Activated naive CD4-positive, alpha-beta T cell treated with anti-CD3 and anti-CD28 coated beads, Interleukin-2, amount 10 ng/mL, durations not matched to agents 7 days and 5 days (primary cell): ENCODE measurements around the gene NFASC.

ENCODE experiments used
- CTCF ChIA-PET: fragments of 350-600 bp; sonication (Branson Sonifier 250); formaldehyde crosslinking; loops from one replicate; lab custom pipeline; 2021; ENCODE audit warnings: antibody characterized with exemption; lab: Charles Lee
- DNase-seq: peaks from one replicate; pipeline ENCODE4 v3.0.0-alpha.2; 2020
- H3K27ac Mint-ChIP-seq: one replicate; pipeline ENCODE4 v1.8.0; 2021; ENCODE audit warnings: mild to moderate bottlenecking, moderate library complexity, mixed read lengths
- H3K27me3 Mint-ChIP-seq: one replicate; pipeline ENCODE4 v1.8.0; 2021; ENCODE audit warnings: mild to moderate bottlenecking, mixed read lengths
- H3K36me3 Mint-ChIP-seq: one replicate; pipeline ENCODE4 v1.8.0; 2021; ENCODE audit warnings: mixed read lengths
- H3K4me1 Mint-ChIP-seq: one replicate; pipeline ENCODE4 v1.8.0; 2021; ENCODE audit warnings: mixed read lengths
- H3K4me3 Mint-ChIP-seq: one replicate; pipeline ENCODE4 v1.8.0; 2021; ENCODE audit warnings: mild to moderate bottlenecking, moderate library complexity, mixed read lengths
- H3K9me3 Mint-ChIP-seq: one replicate; pipeline ENCODE4 v1.8.0; 2021; ENCODE audit warnings: mixed read lengths

The NFASC gene

GRCh38 chr1:204920511-204920910 is 49.8 kb downstream of the NFASC start:
- no peaks in the 10 kb centered on the region for H3K9me3 Mint-ChIP-seq
- H3K36me3 Mint-ChIP-seq = no peaks in the 10 kb centered on the region
- H3K27me3 Mint-ChIP-seq = peaks cover 36% of the 10 kb centered on the region
- no peaks in the 10 kb centered on the region for H3K4me1 Mint-ChIP-seq
- no peak overlapping the region for H3K4me3 Mint-ChIP-seq
- DNase-seq = no peak
- CTCF ChIA-PET = no interaction called here
- no peak overlapping the region for H3K27ac Mint-ChIP-seq

- peaks cover 40% of the 10 kb centered on the region for H3K27me3 Mint-ChIP-seq
- no peaks in the 10 kb centered on the region for H3K36me3 Mint-ChIP-seq
- no peaks in the 10 kb centered on the region for H3K4me1 Mint-ChIP-seq
- no peak overlapping the region for H3K27ac Mint-ChIP-seq
- DNase-seq = no peak
- no peak overlapping the region for H3K4me3 Mint-ChIP-seq
- CTCF ChIA-PET = no interaction called here
- H3K9me3 Mint-ChIP-seq = no peaks in the 10 kb centered on the region
Observed at GRCh38 chr1:204920967-204921366, 50.3 kb downstream of the NFASC start.

DNA sequence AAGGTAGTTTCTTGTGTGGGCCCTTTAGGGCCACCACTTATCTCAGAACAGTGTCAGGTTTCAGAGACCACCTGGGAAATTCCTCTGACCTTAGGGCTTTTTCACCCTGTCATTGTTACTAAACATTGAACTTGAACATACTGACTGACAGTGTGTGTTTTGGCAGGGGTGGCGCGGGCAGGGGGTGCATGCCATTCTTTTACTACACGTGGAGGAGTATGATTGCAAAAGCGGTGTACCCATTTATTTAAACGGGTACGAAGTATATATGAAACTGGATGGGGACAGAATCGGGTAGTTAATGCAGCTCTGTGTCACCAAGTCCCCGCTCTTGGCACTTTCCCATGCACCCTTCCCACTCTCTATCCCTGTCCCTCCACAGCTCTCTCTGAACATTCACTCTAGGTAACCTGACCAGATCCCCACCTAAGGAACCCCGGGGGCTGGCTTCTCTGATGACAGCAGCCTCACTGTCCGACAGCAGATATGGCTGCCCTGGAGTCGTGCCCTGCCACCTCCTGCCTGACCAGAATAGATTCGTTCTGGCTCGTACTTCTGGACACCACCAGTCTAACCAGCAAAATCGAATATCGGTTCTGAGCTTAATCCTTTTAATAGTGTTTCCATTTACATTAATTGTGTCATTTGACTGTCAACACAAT is 51.3 kb downstream of the NFASC start:
- no peaks in the 10 kb centered on the region for H3K9me3 Mint-ChIP-seq
- CTCF ChIA-PET = no interaction called here
- H3K4me3 Mint-ChIP-seq = no peak overlapping the region
- H3K27me3 Mint-ChIP-seq = peaks cover 44% of the 10 kb centered on the region
- H3K27ac Mint-ChIP-seq = no peak overlapping the region
- DNase-seq = no peak
- H3K4me1 Mint-ChIP-seq = no peaks in the 10 kb centered on the region
- no peaks in the 10 kb centered on the region for H3K36me3 Mint-ChIP-seq

DNA sequence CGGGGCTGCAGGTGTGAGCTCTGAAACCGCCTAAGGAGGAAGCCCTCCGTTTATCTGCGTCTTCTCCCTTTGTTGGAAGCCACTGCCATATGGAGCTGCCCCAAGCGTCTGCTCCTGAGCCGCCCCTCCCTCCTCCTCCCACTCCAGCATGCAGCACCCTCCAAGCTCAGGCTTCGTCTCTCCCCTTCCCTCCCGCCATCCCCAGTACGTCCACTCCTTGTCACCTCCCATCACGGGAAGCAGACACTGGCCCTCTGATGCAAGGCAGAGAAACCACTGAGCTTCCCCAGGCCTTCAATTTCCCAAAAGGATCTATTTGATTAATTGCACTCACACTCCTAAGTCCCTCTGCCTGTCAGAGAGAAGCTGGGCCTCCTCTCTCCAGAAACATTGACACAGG is 52.5 kb downstream of the NFASC start:
- Mint-ChIP-seq H3K4me3 (no peak overlapping the region), H3K27me3 (peaks cover 54% of the 10 kb centered on the region), H3K36me3 (no peaks in the 10 kb centered on the region), H3K9me3 (no peaks in the 10 kb centered on the region), H3K4me1 (no peaks in the 10 kb centered on the region), H3K27ac (no peak overlapping the region)
- CTCF ChIA-PET = no interaction called here
- DNase-seq = no peak

GRCh38 chr1:204923626-204924012 is 53.0 kb downstream of the NFASC start:
- Mint-ChIP-seq H3K27ac (no peak overlapping the region), H3K9me3 (no peaks in the 10 kb centered on the region), H3K27me3 (peaks cover 54% of the 10 kb centered on the region), H3K4me3 (no peak overlapping the region), H3K36me3 (no peaks in the 10 kb centered on the region), H3K4me1 (no peaks in the 10 kb centered on the region)
- CTCF ChIA-PET = interaction anchor here (2.2 kb wide), 1 partner anchor 18 kb away, joined by 8 read pairs; no protein-coding TSS in a partner anchor
- no peak for DNase-seq

DNA sequence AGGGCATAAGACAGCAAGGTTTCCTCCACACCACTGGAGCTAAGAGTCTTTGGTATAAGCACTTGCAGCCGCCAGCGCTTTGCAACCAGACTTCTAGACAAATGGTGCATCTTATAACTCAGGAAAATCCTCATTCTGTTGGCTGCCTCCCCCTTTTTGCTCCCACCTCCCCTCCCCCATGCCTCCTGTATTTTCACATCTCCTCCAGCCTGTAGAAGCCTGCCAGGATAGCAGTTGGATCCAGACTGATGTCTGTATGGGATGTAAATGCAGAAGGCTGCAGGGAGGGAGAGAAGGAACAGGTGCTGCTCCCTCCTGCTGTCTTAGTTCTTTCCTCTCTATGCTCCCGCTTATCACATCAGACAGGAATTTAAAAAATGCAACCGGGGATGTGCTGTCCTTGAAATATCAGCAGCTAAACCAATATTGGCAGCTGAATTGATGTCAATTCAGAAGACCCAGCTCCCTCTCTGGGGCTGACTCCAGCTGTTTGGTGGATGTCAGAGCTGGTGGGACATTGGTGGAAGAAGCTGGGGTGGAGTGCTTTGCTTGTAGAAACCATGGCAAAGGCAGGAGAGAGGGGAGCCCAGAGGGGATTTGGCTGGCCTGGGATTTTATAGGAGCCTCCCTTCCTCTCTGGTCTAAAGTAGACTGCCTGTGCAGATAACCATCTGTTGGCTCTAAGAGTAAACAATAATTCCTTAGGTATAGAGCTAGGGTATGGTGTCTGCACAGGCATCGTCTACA is 53.5 kb downstream of the NFASC start:
- H3K27me3 Mint-ChIP-seq = peaks cover 51% of the 10 kb centered on the region
- no peaks in the 10 kb centered on the region for H3K9me3 Mint-ChIP-seq
- no peak overlapping the region for H3K27ac Mint-ChIP-seq
- H3K4me3 Mint-ChIP-seq = no peak overlapping the region
- H3K36me3 Mint-ChIP-seq = no peaks in the 10 kb centered on the region
- DNase-seq = no peak
- CTCF ChIA-PET = interaction anchor here (2.2 kb wide), 1 partner anchor 18 kb away, joined by 8 read pairs; no protein-coding TSS in a partner anchor
- no peaks in the 10 kb centered on the region for H3K4me1 Mint-ChIP-seq

GRCh38 chr1:204925701-204926100 is 55.0 kb downstream of the NFASC start:
- Mint-ChIP-seq H3K27me3 (peaks cover 46% of the 10 kb centered on the region), H3K4me3 (no peak overlapping the region), H3K4me1 (no peaks in the 10 kb centered on the region), H3K9me3 (no peaks in the 10 kb centered on the region), H3K36me3 (no peaks in the 10 kb centered on the region), H3K27ac (no peak overlapping the region)
- no peak for DNase-seq
- CTCF ChIA-PET = interaction anchor here (1.0 to 2.2 kb wide), 2 partner anchors 16 to 119 kb away, joined by 3 to 8 read pairs; no protein-coding TSS in a partner anchor

DNA sequence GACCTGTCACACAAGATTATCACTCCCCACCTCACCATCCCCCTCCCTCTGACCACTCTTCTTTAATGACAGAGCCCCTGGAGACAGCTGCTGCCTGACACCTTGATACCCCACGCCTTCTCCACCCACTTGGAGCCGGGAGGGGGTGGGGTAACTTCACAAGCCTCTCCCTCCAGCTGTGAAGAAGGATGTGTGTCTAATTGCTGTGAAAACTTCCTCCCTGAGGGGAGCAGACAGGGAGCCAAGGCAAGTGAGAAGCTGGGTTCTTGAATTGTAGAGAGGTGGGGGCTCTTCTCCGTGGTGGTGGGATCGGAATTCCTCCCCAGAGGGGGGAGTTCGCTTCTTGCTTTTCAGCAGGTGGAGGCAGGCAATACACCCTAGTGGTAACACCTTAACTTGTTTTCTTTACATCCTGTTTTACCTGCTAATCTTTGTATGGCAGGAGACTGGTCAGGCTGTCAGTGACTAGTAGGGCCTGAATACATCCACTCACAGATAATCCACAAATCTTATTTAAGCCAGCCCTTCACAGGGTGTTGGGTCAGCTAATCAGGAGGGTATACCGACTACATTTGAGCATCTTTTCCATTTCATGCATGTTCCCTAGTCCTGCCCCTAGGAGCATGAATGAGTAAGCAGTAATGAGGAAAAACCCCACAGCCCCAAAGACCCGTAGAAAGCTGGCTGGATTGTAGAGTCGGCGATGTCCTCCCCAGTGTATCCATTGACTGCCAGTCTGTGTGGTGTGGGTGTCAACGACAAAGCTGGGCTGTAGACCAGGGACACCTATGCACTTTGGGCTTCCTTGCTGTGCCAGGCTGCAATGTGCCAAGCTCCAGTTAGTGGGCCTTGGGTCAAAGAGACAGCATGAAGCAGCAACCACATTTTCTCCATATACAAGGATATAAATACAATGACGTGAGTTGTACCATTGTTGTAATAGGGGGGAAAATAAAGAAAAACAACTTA is 57.3 kb downstream of the NFASC start:
- Mint-ChIP-seq H3K9me3 (no peaks in the 10 kb centered on the region), H3K4me3 (no peak overlapping the region), H3K27ac (no peak overlapping the region), H3K27me3 (peaks cover 36% of the 10 kb centered on the region), H3K36me3 (no peaks in the 10 kb centered on the region), H3K4me1 (no peaks in the 10 kb centered on the region)
- no peak for DNase-seq
- CTCF ChIA-PET = interaction anchor here (0.8 kb wide), 1 partner anchor 134 kb away, joined by 3 read pairs; no protein-coding TSS in a partner anchor

DNA sequence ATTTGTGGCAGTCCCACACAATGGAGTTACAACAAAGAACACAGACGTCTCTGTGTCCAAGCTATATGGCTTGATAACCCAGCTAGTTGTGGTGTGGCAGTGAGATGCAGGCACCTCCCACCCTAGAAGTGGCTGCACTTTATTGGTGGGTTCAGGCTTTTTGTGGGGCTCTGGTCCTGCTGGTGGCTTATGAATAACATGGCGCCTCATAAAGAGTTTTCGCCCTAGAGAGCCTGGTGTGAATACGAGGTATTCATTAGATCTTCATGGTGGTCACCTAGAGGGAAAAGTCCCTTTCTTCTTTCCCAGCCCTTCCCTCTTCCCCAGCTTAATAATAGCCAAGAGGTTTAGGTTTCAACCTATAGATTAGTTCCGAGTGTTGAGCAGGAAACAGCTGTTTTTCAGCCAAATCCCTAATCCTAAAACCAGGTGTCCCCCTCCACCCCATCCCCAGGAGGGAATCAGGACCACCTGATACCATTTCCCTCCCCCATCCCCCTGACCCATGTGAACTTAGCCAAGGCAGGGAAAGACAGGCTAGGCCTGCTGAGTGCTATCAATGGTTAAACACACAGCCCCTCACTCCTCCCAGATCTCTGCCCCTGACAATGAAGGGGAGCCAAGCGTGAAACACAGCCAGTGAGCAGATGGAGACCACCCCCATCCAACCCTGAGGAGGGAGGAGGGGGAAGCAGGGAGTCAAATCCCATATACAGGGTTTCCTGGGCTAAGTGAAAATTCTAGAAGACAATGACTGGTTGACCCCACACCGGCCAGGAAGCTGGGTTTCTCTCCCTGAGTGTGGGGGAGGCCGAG is 58.2 kb downstream of the NFASC start:
- no peaks in the 10 kb centered on the region for H3K4me1 Mint-ChIP-seq
- CTCF ChIA-PET = interaction anchor here (0.8 kb wide), 1 partner anchor 133 kb away, joined by 3 read pairs; no protein-coding TSS in a partner anchor
- H3K9me3 Mint-ChIP-seq = no peaks in the 10 kb centered on the region
- H3K36me3 Mint-ChIP-seq = no peaks in the 10 kb centered on the region
- no peak overlapping the region for H3K27ac Mint-ChIP-seq
- DNase-seq = no peak
- H3K4me3 Mint-ChIP-seq = no peak overlapping the region
- peaks cover 27% of the 10 kb centered on the region for H3K27me3 Mint-ChIP-seq

DNA sequence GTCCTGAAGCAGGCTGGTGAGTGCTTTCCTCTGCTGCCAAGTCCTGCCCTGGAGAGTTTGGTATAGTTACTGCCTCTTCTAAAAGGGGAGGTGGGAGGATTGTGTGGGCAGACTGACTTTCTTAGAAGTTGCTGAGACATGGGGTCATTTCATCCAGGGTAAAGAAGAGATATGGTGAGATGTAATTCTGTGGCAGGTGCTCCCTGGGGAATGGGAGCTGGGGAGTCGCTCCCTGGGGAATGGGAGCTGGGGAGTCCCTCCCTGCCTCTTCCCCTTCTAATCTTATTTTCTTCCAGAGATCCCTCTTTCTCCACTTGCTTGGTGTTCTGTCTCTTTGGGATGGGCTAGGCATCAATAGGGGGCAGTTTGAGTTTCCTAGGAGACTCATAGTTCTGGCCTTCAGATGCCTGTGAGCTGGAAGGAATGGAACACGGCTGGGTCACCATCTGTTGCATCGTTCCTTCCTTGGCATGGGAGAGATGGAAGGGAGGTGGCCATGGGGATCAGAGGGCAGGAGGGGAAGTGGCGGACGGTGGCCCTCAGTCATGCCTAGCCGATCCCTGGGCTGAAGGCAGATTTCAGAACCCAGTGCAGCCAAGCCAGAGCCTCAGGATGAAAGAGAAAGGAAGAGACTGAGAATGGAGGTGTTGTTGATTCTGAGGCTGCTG is 59.0 kb downstream of the NFASC start:
- Mint-ChIP-seq H3K27me3 (peaks cover 21% of the 10 kb centered on the region), H3K36me3 (no peaks in the 10 kb centered on the region), H3K4me1 (no peaks in the 10 kb centered on the region), H3K4me3 (no peak overlapping the region), H3K27ac (no peak overlapping the region), H3K9me3 (no peaks in the 10 kb centered on the region)
- CTCF ChIA-PET = no interaction called here
- no peak for DNase-seq

DNA sequence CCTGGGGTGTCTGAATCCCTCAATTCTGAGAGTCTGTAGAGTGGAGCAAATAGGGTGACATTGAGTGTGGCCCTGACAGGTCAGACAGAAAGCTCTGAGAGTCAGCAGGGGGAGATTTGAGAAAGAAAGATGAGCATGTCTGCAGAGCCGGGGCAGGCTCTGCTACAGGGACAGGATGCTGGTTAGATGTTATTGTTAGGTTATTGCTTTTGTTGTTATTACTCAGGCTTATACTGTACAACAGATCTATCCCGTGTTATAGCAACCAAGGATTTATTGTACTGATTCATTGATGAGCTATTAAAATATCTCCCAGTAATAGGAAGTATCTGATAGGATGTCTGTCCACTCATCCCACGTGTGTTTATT is 59.5 kb downstream of the NFASC start:
- Mint-ChIP-seq H3K4me1 (no peaks in the 10 kb centered on the region), H3K27ac (no peak overlapping the region), H3K9me3 (no peaks in the 10 kb centered on the region), H3K36me3 (no peaks in the 10 kb centered on the region), H3K27me3 (peaks cover 21% of the 10 kb centered on the region), H3K4me3 (no peak overlapping the region)
- no peak for DNase-seq
- CTCF ChIA-PET = interaction anchor here (0.7 kb wide), 1 partner anchor 11 kb away, joined by 4 read pairs; no protein-coding TSS in a partner anchor

DNA sequence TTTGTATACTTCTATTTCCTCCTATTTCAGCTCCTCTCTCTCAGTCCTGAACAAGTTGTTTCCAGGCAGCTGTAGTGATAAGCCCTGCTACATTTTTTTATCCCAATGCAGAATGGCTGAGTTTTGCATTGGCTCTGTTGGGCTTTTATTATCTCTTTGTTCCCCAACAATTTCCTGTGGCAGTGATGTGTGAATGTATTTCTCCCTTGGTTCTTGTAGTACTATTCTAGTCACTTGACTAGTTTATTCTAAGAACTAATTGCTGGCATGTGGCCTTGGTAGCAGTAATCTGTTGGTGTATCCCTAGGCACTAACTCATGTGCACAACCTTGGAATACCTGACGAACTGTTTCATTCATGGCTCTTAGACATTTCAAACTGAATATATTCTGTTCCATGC is 60.7 kb downstream of the NFASC start:
- CTCF ChIA-PET = interaction anchor here (0.8 kb wide), 1 partner anchor 130 kb away, joined by 3 read pairs; no protein-coding TSS in a partner anchor
- no peak overlapping the region for H3K27ac Mint-ChIP-seq

More for the DNA sequence above, 60.7 kb downstream of the NFASC start:
- H3K27me3 Mint-ChIP-seq = peaks cover 14% of the 10 kb centered on the region
- no peak for DNase-seq
- no peaks in the 10 kb centered on the region for H3K4me1 Mint-ChIP-seq
- H3K36me3 Mint-ChIP-seq = no peaks in the 10 kb centered on the region
- no peak overlapping the region for H3K4me3 Mint-ChIP-seq
- no peaks in the 10 kb centered on the region for H3K9me3 Mint-ChIP-seq
